Vagina (tissue), 2 donors: ENCODE data around the gene GJA4.

Experiments
- CTCF ChIP-seq, 3 experiments: fragments of 450-650 bp in 2 of 3; fragments of 200-600 bp in 1 of 3; sonication (generic) in 1 of 3; IDR thresholded peaks; one replicate each; pipeline ENCODE4 v1.5.1; 2017 to 2019; ENCODE audit warnings: antibody characterized with exemption in 3 of 3, mild to moderate bottlenecking in 2 of 3, moderate library complexity in 2 of 3
- POLR2A ChIP-seq, 2 donors: fragments of 450-650 bp; IDR thresholded peaks; one replicate each; pipeline ENCODE4 v1.6.1; 2017; ENCODE audit warnings: antibody characterized with exemption in 2 of 2, mild to moderate bottlenecking in 2 of 2, moderate library complexity in 2 of 2

GRCh38 chr1:34842952-34843371 lies 50.2 kb downstream of the GJA4 start:
- TF ChIP-seq CTCF (IDR thresholded peaks at IDR 0.05): no peak
- TF ChIP-seq POLR2A (IDR thresholded peaks at IDR 0.05): no peak
